GM23338 (cell line): Measurements from ENCODE around the gene CNTN3.

Experiments used
- EZH2phosphoT487 ChIP-seq: fragments of 200-600 bp; sonication (generic); IDR thresholded peaks from one replicate; pipeline ENCODE4 v1.8.1; 2018; ENCODE audit warnings: antibody characterized with exemption; ENCODE audit not compliant: unreplicated experiment
- TF ChIP-seq, protein P1 (sequence below), 2 experiments: fragments of 200-600 bp in 1 of 2; sonication (generic) in 1 of 2; conservative IDR thresholded peaks; 2 replicates each; pipeline versions ENCODE4 v1.5.1 to v1.6.1; 2016 to 2017; ENCODE audit warnings: antibody characterized with exemption in 2 of 2, low read depth in 2 of 2, mild to moderate bottlenecking in 2 of 2, moderate library complexity in 1 of 2

DNA sequence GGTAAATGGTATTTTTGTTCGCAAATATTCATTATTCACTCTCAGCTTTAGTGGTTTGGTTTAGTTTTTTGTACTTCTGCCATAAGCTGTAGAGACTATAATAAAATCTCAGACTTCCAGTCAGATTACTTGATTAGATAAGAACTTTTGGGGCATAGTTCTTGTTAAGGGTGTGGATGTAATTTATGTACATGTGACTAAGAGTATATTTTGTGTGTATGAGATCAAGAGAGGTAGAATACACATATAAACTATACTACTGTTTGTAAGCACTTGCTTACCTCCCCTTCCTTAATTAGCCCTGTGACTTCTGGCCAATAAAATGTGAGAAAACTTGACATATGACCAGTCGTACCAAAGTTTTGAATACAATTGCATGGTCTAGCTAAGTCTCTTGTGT, 12.0 kb downstream of the CNTN3 start:
- TF ChIP-seq, protein P1, sequence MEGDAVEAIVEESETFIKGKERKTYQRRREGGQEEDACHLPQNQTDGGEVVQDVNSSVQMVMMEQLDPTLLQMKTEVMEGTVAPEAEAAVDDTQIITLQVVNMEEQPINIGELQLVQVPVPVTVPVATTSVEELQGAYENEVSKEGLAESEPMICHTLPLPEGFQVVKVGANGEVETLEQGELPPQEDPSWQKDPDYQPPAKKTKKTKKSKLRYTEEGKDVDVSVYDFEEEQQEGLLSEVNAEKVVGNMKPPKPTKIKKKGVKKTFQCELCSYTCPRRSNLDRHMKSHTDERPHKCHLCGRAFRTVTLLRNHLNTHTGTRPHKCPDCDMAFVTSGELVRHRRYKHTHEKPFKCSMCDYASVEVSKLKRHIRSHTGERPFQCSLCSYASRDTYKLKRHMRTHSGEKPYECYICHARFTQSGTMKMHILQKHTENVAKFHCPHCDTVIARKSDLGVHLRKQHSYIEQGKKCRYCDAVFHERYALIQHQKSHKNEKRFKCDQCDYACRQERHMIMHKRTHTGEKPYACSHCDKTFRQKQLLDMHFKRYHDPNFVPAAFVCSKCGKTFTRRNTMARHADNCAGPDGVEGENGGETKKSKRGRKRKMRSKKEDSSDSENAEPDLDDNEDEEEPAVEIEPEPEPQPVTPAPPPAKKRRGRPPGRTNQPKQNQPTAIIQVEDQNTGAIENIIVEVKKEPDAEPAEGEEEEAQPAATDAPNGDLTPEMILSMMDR (conservative IDR thresholded peaks at IDR 0.05; ENCODE audit: low read depth in 2 of 2) = no peak
- no peak for TF ChIP-seq EZH2phosphoT487
